TTC549 (cell line): Measurements from ENCODE around the gene ADAMTSL2.

Source experiments
- FAIRE-seq: peaks from 2 replicates; lab custom pipeline; 2012; peaks lifted over from hg19 to GRCh38; lab: Jason Lieb, UNC

ADAMTSL2 gene

GRCh38 chr9:133518706-133519449 is 15.6 kb upstream of the ADAMTSL2 start:
- FAIRE-seq: no peak

DNA sequence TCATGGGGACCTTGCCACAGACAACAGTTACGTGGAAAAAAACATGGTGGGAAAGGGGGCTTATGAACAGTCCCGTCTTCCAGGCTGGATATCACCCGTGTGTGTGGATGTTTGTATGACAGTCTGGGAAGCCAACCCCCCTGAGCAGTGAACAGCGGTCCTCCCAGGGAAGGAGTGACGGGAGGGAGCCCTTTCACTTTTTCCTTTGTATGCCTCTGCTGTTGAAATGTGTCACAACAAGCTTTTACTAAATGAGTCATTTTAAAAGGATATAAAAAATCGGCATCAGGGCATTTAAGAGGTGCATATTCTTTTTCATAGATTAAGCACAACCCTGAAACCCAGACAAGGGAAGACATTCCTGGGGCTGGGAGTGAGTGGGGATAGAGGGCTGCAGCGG is 14.8 kb upstream of the ADAMTSL2 start:
- no peak for FAIRE-seq

GRCh38 chr9:133520121-133520835 is 14.2 kb upstream of the ADAMTSL2 start:
- no peak for FAIRE-seq

GRCh38 chr9:133521122-133522072 is 13.1 kb upstream of the ADAMTSL2 start:
- no peak for FAIRE-seq

- FAIRE-seq: no peak
Observed at GRCh38 chr9:133522073-133522910, 12.2 kb upstream of the ADAMTSL2 start.

- FAIRE-seq: no peak
Observed at GRCh38 chr9:133523106-133523505, 11.4 kb upstream of the ADAMTSL2 start.

DNA sequence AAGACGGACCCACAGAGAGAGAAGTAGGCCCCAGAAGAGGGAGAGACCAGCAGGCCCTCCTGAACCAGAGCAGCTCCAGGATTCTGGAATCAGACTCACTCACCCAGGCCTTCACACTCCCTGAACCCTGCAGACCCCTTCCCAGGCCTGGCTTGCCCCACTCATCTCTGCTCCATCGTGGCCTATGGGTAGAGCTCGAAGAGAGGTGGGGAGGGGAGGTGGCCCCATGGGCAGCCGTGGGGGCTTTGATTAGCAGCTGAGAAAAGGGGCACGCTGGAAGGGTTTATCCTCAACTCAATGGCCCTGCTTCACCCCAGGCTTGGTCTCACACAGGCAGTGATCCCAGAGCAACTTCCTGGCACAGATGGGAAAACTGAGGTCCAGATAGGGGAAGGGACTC is 10.4 kb upstream of the ADAMTSL2 start:
- no peak for FAIRE-seq

DNA sequence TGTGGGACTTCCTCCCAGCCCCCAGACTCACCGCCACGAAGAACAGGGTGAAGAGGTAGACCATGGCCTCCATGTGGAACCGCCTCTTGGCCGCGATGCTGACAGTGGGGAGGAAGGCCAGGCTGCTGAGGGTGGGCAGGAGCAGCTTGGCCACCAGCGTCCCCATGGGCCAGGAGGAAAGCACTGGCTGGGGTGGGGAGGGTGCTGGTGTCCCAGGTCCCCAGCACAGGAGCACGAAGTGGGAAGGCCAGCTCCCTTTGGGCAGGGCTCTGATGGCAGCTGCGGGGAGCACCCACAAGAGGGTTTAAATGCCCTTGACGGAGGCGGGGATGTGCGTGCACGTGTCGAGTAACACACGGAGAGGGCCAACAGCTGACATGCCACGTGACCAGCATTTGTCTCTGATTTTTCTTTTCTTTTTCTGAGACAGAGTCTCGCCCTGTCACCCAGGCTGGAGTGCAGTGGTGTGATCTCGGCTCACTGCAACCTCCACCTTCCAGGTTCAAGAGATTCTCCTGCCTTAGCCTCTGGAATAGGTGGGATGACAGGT is 9.8 kb upstream of the ADAMTSL2 start, which contains the start of gene MYMK:
MYMK (minus strand) TSS at position 281 of the 550 bp plus-strand sequence; CDS start at position 166, 115 bp downstream.
- no peak for FAIRE-seq

DNA sequence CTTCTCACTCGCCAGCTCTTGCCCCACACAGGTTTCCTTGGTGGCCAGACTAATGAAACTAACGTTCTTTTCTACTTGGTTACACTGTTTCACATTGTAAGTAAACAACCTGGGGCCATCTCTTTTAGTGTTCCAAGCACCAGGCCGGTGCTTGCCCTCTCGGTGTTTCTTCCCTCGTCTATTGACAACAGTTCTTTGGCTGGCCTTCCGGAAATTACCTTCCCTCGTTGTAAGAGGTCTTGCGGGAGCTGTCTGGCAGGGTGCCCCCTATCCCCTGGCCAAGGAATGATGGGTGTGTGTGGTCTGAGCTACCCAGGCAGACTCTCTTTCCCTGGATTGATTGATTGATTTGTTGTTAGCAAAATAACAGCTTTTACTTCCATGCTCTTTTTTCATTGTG is 8.8 kb upstream of the ADAMTSL2 start:
- no peak for FAIRE-seq

- FAIRE-seq: no peak
Observed at GRCh38 chr9:133526721-133527321, 7.7 kb upstream of the ADAMTSL2 start.

DNA sequence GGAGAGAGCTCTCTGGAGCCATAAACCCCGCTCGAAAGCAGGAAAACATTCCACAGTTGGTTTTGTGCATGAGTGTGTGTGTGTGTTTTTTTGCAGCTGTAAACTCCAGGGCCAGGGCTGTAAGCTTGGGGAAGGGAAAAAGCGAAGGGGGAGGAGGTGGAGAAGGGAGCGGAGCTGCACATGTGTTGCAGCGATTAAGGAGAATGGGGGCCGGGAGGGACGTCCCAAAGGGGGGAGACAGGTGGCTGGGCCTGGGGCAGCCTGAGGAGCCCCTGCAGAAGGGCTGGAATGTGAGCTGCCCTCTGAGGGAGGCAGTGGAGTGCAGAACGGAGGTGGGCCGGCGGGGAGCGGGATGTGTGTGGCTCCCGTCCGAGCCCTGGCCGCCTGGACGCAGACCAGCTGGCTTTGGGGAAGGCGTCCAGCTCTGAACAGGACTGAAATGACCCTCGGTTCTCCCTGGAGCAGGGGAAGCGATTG is 7.0 kb upstream of the ADAMTSL2 start:
- FAIRE-seq: no peak

- no peak for FAIRE-seq
Observed at GRCh38 chr9:133528001-133528875, 6.3 kb upstream of the ADAMTSL2 start.

GRCh38 chr9:133528876-133529241 is 5.6 kb upstream of the ADAMTSL2 start:
- FAIRE-seq: no peak

DNA sequence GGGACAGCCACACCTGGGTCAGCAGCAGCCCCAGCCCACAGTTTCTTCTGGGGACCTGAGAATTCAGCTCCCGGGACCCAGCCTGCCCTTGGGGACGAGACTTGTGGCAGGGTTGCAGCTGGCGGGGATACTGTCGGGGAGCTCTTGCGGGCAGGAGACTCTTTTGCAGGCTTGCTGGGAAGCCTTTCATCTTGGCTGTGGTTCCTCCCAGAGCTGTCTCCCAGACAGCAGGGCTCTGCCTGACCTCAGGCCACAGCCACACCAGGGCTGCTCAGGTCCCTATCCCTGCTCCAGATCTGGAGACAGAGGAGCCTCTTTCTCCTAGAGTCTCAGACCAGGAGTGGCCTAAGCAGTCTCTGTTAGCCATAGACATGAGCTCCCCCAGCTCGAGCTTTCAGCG is 5.0 kb upstream of the ADAMTSL2 start:
- no peak for FAIRE-seq

- FAIRE-seq: no peak
Observed at GRCh38 chr9:133529874-133530273, 4.6 kb upstream of the ADAMTSL2 start.

- no peak for FAIRE-seq
Observed at GRCh38 chr9:133531293-133531692, 3.2 kb upstream of the ADAMTSL2 start.

GRCh38 chr9:133532937-133533668 is 1.4 kb upstream of the ADAMTSL2 start:
- FAIRE-seq: no peak

GRCh38 chr9:133533857-133534256 is 647 bp upstream of the ADAMTSL2 start:
- no peak for FAIRE-seq

GRCh38 chr9:133535306-133535877 is 888 bp downstream of the ADAMTSL2 start:
- no peak for FAIRE-seq
